T1000 (cell line): ENCODE results near the gene ZMAT3.
"Not testable (repeated sequence)": the region's sequence is repeated elsewhere in the genome, so short reads cannot be mapped to it uniquely, and the experiment has no call there.

Experiments used
- DNase-seq: peaks from one replicate; lab custom pipeline; 2025; ENCODE audit warnings: mixed read lengths; lab: John Stamatoyannopoulos, UW

The ZMAT3 gene

GRCh38 chr3:179068779-179069530, 2.7 kb downstream of the ZMAT3 start:
- no peak for DNase-seq

GRCh38 chr3:179067839-179068238, 3.8 kb downstream of the ZMAT3 start:
- no peak for DNase-seq

GRCh38 chr3:179067291-179067690, 4.3 kb downstream of the ZMAT3 start:
- no peak for DNase-seq

- DNase-seq, result no peak
Observed at GRCh38 chr3:179063945-179064560, 7.6 kb downstream of the ZMAT3 start.

GRCh38 chr3:179056326-179056725, 15.3 kb downstream of the ZMAT3 start:
- peak; percentile 79 for DNase-seq

- not testable (repeated sequence) for DNase-seq
Observed at GRCh38 chr3:179054565-179054964, 17.0 kb downstream of the ZMAT3 start.

GRCh38 chr3:179046497-179047353, 24.9 kb downstream of the ZMAT3 start:
- DNase-seq, result no peak

GRCh38 chr3:179045719-179046402, 25.7 kb downstream of the ZMAT3 start:
- DNase-seq, result no peak

GRCh38 chr3:179038899-179039251, 32.7 kb downstream of the ZMAT3 start:
- DNase-seq, result not testable (repeated sequence)

- no peak for DNase-seq
Observed at GRCh38 chr3:179038216-179038898, 33.3 kb downstream of the ZMAT3 start.

GRCh38 chr3:179037351-179037750, 34.3 kb downstream of the ZMAT3 start:
- peak; percentile 85 for DNase-seq

GRCh38 chr3:179036626-179037300, 34.8 kb downstream of the ZMAT3 start:
- DNase-seq, result no peak

GRCh38 chr3:179036226-179036625, 35.4 kb downstream of the ZMAT3 start:
- no peak for DNase-seq

- DNase-seq, result no peak
Observed at GRCh38 chr3:179035232-179035631, 36.4 kb downstream of the ZMAT3 start.

GRCh38 chr3:179033304-179033657, 38.3 kb downstream of the ZMAT3 start:
- DNase-seq, result not testable (repeated sequence)

GRCh38 chr3:179032454-179033303, 38.9 kb downstream of the ZMAT3 start:
- not testable (repeated sequence) for DNase-seq

GRCh38 chr3:179029096-179029495, 42.5 kb downstream of the ZMAT3 start:
- DNase-seq, result no peak

- DNase-seq, result no peak
Observed at GRCh38 chr3:179028408-179028807, 43.2 kb downstream of the ZMAT3 start.

- peak; percentile 2 for DNase-seq
Observed at GRCh38 chr3:179027326-179027900, 44.2 kb downstream of the ZMAT3 start.

GRCh38 chr3:179026636-179027035, 45.0 kb downstream of the ZMAT3 start:
- no peak for DNase-seq
